Activated naive CD4-positive, alpha-beta T cell treated with anti-CD3 and anti-CD28 coated beads, Interleukin-2, amount 50 U/mL, for 72 hours (primary cell): ENCODE measurements around the gene SLMAP. TPM values are rescaled to one million over a fixed set of nuclear protein-coding genes. Genes with fewer than 3 reads are reported as not detected.
A peak's percentile ranks its signal among the peaks of the same experiment; 100 is the strongest.
"Not testable (repeated sequence)": the region's sequence is repeated elsewhere in the genome, so short reads cannot be mapped to it uniquely, and the experiment has no call there.

Experiments
- ATAC-seq, 2 donors: fragments of 150-1000 bp; cut with Tn5 transposase; 2 replicates each; pipeline ENCODE4 v1.10.0; 2021; ENCODE audit warnings: mild to moderate bottlenecking in 2 of 2, moderate library complexity in 2 of 2
- DNase-seq, 2 donors: peaks; one replicate each; pipeline ENCODE4 v3.0.0; 2021 to 2022; ENCODE audit warnings: low spot score in 2 of 2
- H3K27ac Mint-ChIP-seq, 2 donors: one replicate each; pipeline ENCODE4 v1.8.0; 2022; ENCODE audit warnings: mild to moderate bottlenecking in 2 of 2, mixed read lengths in 2 of 2
- H3K36me3 Mint-ChIP-seq, 2 donors: one replicate each; pipeline ENCODE4 v1.8.0; 2022; ENCODE audit warnings: mixed read lengths in 2 of 2
- H3K9me3 Mint-ChIP-seq, 2 donors: one replicate each; pipeline ENCODE4 v1.8.0; 2022; ENCODE audit warnings: mixed read lengths in 2 of 2
- total RNA-seq, 2 donors: library from RNA; stranded (reverse); gene quantifications; one replicate each; pipeline ENCODE4 v1.2.3, GENCODE V29; 2022

SLMAP gene
- total RNA-seq, 2 donors from 2014 or later: 44.1 to 44.8 TPM

DNA sequence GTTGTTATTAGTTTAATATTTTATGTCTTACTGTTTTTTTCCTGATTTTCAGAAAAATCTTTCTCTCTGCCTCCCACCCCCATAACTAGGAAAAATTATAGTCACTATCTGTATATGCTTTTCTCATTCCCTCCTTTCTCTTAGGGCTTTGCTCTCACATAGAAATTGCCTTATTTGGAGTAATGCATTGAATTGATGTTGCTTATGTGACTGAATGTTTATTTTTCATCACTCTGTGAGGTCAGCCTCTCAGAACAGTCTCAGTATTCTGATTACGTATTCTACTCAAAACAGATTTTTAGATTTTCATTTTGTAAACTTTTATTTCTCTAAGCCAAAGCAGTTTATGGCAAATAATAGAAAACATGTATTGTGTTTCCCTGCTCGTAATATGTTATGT lies 121.0 kb downstream of the SLMAP start:
- Mint-ChIP-seq H3K9me3 (no peaks in the 10 kb centered on the region), H3K27ac (no peak overlapping the region), H3K36me3 (no peaks in the 10 kb centered on the region)
- ATAC-seq: no peak
- no peak for DNase-seq

DNA sequence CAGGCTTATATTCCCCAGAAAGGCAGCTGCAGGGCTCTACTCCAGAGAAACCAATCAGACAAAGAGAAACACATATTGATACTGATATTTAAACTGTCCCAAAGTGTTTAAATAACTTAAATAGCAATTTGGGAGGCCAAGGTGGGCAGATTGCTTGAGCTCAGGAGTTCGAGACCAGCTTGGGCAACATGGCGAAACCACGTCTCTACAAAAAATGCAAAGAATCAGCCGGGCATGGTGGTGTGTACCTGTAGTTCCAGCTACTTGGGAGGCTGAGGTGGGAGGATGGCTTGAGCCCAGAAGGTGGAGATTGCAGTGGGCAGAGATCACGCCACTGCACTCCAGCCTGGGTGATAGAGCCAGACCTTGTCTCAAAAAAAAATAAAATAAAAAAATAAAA lies 128.3 kb downstream of the SLMAP start:
- not testable (repeated sequence) for H3K9me3 Mint-ChIP-seq, ATAC-seq, H3K27ac Mint-ChIP-seq, DNase-seq, H3K36me3 Mint-ChIP-seq

DNA sequence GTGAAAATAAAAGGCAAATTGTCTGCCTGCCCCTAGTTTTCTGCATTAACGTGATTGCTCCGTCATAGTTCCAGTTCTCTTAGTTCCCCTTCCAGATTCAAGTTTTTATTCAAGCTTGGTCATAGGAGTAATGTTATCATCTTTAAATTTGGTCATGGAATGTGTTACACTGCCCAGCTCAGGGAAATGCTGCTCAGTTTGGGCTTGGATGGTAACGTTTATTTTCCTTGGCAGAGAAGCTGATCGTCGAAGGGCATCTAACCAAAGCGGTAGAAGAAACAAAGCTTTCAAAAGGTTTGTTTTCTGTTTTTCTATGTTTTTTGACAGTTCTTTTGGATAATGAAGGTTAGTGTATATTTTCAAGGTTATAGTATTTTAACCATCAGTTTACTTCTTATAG lies 133.7 kb downstream of the SLMAP start:
- ATAC-seq (no peak), DNase-seq (no peak)
- no peak overlapping the region for H3K27ac Mint-ChIP-seq
- H3K36me3 Mint-ChIP-seq: peaks cover 0 to 3% of the 10 kb centered on the region in 2 donors
- no peaks in the 10 kb centered on the region for H3K9me3 Mint-ChIP-seq

DNA sequence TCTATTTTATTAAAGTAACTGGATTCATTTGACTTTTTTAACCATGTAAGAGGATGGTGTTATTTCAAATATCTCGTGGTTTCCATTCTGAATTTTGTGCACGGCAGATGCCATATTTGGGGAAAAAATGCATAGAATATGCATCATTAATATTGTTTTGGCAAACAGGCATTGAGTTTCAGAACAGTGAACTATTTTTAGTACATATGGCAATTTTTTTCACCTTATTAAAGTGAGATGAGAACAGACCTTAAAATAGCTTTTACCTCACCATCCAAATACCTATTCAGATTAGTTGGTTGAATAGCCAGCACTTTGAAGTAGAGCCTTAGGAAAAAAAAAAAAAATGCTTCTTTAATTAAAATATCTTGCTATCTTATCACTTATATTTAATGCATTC lies 134.8 kb downstream of the SLMAP start:
- Mint-ChIP-seq H3K27ac (no peak overlapping the region), H3K9me3 (no peaks in the 10 kb centered on the region), H3K36me3 (no peaks in the 10 kb centered on the region)
- DNase-seq: no peak
- ATAC-seq: no peak

DNA sequence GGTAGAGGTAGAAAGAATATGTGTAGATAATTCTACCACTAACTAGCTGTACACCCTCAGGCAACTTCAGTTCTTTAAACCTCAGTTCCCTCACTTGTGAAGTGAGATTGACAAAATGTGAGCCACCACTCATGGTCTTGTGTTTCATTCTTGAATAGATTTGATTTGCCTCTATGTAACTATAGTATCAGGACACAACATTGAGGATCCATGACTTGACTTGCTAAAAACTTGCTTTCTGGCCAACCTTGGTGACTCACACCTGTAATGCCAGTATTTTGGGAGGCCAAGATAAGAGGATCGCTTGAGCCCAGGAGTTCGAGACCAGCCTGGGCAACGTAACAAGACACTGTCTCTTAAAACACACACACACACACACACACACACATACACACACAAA lies 136.3 kb downstream of the SLMAP start:
- DNase-seq (no peak), ATAC-seq (no peak)
- no peaks in the 10 kb centered on the region for H3K9me3 Mint-ChIP-seq
- no peak overlapping the region for H3K27ac Mint-ChIP-seq
- no peaks in the 10 kb centered on the region for H3K36me3 Mint-ChIP-seq

DNA sequence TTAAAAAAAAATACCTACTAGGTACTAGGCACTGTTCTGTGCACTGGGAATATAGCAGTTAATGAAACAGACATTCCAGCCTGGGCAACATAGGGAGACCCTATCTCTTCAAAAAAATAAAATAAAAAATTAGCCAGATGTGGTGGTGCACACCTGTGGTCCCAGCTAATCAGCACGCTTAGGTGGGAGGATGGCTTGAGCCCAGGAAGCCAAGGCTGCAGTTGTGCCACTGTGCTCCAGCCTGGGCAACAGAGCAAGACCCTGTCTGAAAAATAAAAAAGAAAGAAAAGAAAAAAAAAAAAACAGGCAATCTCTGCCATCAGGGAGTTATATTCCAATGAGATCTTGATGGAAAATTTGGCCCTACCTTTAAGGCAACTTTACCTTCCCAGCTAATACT lies 137.0 kb downstream of the SLMAP start:
- H3K27ac Mint-ChIP-seq: no peak overlapping the region

DNA sequence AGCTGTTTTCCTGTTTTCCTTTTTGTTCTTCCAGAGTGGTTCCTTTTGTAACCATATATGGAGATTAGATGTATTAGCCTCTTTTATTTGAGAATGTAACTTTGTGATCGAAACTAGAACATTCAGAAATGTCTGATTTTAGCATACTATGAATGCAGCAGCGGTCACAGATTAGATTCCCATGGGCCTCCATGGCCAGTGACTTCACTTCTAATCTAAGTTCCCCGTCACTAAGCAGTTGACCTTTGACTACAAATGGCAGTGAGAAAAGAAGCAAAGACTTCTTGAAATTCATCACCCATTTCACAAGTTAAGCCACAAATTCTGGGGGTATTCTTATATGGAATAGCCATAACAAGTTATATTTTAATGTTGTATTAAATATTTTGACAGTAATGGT lies 137.6 kb downstream of the SLMAP start:
- DNase-seq: no peak
- Mint-ChIP-seq H3K36me3 (no peaks in the 10 kb centered on the region), H3K9me3 (no peaks in the 10 kb centered on the region), H3K27ac (no peak overlapping the region)
- ATAC-seq: no peak

More for the DNA sequence above, 137.0 kb downstream of the SLMAP start:
- ATAC-seq (no peak), DNase-seq (no peak)
- Mint-ChIP-seq H3K9me3 (no peaks in the 10 kb centered on the region), H3K36me3 (no peaks in the 10 kb centered on the region)

DNA sequence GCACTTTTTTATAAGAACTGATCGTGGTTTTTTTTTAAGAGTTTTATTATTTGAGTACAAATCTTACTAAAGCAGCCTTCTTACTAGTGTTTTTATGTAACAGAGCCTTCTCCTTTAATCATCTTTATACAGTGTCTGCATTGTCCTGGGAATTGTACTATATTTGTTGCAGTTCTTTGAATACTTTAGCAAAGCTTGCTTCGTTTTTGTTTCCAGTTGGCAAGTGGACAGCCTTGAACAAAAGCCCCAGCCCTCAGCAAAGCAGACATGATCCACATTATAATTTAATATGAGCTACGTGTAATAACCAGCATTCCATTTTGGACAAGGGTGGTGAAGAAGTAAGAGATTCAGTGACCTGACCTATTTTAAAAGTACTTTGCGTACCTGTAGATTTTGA lies 139.9 kb downstream of the SLMAP start:
- Mint-ChIP-seq H3K9me3 (no peaks in the 10 kb centered on the region), H3K36me3 (peaks cover 0 to 2% of the 10 kb centered on the region in 2 donors), H3K27ac (no peak overlapping the region)
- DNase-seq: no peak
- ATAC-seq: no peak

DNA sequence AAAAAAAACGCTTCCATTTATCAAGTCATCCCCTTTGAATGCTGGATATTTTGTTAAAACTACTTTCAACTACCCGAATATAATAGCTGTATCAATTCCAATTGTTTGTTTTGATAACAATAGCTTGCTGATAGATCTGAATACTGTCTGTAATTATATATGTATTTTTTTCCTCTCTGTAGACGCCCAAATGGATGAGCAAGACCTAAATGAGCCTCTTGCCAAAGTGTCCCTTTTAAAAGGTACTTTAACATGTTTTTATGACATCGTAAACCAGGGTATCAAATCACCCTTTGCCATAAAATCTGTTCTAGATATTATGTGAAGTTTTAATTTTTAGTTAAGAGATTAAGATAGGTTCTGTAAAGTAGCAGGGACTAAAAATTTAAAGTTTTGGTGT lies 140.6 kb downstream of the SLMAP start:
- Mint-ChIP-seq H3K27ac (no peak overlapping the region), H3K36me3 (peaks cover 0 to 8% of the 10 kb centered on the region in 2 donors), H3K9me3 (no peaks in the 10 kb centered on the region)
- no peak for DNase-seq
- ATAC-seq: no peak

DNA sequence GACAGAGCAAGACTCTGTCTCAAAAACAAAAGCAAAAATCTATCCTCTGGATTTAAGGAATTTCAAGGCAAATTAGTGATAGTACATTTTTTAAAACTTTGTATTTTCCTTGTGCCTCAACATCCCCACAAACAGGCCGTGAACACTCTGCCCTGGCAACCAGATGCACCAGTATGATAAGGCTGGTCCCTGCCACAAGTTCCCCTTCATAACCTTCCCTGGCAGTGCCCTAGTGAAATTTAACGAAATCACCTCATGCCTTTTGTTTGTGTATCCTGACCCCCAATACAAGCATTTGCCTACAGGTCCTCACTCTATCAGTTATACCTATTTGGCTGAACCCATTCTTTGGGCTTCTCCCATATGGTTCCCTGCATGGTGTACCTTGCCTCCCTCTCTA lies 144.7 kb downstream of the SLMAP start:
- no peak for ATAC-seq
- H3K36me3 Mint-ChIP-seq: peaks cover 0 to 16% of the 10 kb centered on the region in 2 donors
- peak overlapping the region in 1 of 2 donors; percentile 37 for H3K27ac Mint-ChIP-seq

DNA sequence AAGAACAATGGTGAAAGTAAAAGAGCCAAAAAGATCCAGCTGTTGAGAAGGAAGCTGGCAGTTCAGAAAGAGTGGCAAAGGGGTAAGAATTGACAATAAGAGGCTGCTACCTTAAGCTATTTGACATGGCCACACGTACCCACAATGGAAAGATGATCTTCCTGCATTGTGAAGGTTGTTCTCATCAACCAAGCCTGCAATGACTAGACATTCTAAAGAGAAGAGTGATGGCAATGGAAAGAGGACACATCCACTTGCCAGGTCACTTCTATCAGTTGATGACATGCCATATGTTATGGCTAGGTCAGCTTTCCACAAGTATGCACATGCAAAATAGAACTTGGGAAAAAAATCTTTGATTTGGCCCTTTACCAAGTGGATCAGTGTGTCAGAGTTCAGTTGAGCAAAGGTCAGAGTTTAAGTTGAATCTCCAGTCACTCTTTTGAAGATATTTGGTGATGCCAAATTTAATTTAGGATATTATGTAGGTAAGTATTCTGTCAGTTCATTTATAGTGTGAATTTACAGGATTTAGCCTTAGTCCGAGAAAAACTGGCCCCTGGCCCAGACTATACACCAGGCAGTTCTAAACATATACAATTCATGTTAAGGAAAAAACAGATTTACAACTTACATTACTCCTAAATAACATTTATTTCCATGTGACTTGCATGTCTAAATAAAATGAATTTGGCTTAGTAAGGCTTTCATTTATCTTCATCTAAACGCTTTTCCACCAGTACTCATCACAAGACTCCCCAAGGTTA lies 147.2 kb downstream of the SLMAP start:
- peaks cover 0 to 16% of the 10 kb centered on the region in 2 donors for H3K36me3 Mint-ChIP-seq

More for the DNA sequence above, 144.7 kb downstream of the SLMAP start:
- DNase-seq: no peak
- no peaks in the 10 kb centered on the region for H3K9me3 Mint-ChIP-seq

DNA sequence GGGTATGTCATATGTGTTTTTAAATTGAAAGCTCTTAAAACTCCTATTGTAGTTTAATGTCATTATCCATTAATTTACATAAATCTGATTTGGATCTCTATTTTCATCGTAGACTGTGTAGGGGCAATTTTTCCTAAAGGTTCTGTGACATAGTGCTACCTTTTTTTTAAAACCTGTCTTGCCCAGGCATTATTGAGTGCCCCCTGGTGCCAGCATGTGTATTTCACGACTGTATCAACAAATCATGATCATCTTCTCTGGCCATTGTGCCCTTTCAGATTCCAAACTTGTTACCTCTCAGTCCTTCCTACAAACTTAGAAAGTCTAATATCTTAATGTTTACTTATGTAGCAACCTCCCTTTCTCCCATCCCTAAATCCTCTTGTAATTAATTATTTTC lies 154.9 kb downstream of the SLMAP start:
- DNase-seq: no peak
- no peaks in the 10 kb centered on the region for H3K9me3 Mint-ChIP-seq
- no peak overlapping the region for H3K27ac Mint-ChIP-seq
- H3K36me3 Mint-ChIP-seq: peaks cover 4 to 8% of the 10 kb centered on the region in 2 donors
- ATAC-seq: no peak

More for the DNA sequence above, 147.2 kb downstream of the SLMAP start:
- no peak for ATAC-seq
- DNase-seq: no peak
- no peaks in the 10 kb centered on the region for H3K9me3 Mint-ChIP-seq
- H3K27ac Mint-ChIP-seq: no peak overlapping the region

DNA sequence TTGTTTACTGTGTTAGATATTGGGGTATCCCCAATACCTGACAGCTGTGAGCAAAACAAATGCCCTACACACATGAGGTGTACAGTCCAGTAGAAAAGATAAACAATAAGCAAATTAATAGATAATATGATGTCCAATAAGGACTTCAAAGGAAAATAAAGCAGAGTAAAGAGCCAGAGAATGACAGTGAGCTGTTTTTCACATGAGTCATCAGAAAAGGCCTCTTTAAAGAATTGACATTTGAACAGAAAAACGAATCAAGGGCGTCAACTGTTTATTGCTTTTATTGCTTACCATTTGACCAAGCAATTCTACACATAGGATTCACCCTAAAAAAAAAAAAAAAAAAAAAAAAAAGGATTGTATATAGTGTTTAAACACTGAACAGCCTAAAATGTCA lies 155.5 kb downstream of the SLMAP start:
- H3K9me3 Mint-ChIP-seq: no peaks in the 10 kb centered on the region
- ATAC-seq: no peak

DNA sequence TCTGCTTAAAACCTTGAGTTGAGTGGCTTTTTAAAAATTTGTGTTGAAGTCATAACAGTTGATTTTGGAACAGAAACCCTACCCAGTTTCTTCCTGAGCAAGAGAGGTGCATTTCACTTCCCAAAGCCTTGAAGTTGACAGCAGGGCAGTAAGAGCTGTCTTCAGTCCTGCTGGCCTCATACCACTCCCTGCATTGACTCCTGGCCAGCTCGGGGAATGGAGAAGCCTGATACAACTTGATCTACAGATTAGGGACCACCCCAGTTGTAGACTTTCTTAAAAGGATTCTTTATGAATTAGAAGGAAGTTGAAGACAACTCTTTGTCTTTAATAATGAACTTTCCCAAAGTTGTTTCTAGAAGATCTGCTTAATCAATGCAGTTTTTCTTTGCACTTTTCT lies 161.5 kb downstream of the SLMAP start:
- Mint-ChIP-seq H3K27ac (no peak overlapping the region), H3K36me3 (peaks cover 4 to 9% of the 10 kb centered on the region in 2 donors), H3K9me3 (no peaks in the 10 kb centered on the region)
- DNase-seq: no peak
- ATAC-seq: no peak

More for the DNA sequence above, 155.5 kb downstream of the SLMAP start:
- no peak for DNase-seq
- H3K27ac Mint-ChIP-seq: no peak overlapping the region
- H3K36me3 Mint-ChIP-seq: peaks cover 4 to 8% of the 10 kb centered on the region in 2 donors

DNA sequence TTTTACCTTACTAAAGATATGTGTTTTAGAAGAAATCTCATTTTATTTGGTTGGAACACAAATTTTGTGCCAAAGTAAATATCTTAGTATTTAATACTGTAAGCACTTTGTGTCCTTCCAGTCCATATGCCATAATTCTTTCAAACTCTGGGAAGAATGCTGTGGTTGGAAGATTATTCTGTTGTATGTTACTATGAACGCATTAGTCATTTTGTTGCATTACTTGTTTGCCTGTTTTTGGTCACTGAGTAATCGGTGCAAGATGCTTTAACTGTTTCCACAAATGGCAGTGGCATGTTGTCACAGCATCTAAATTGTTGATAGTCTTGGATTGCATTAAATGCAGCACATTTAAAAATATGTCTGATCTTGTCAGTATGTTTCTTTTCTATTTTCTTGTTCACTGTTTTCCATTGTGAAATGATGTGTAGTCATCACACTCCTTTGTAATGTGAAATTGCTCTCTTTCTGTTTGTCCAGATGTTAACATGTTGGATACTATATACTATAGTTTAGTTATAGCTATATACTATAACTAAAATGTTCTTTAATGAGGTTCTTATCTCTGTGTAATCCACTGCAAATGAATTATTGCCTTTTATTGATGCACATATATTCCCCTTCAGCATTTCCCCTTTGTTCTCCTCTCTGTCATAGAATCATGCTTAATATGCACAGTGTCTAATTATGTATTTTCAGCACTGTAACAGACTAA lies 162.2 kb downstream of the SLMAP start:
- H3K36me3 Mint-ChIP-seq: peaks cover 4 to 14% of the 10 kb centered on the region in 2 donors
- DNase-seq: no peak
- no peaks in the 10 kb centered on the region for H3K9me3 Mint-ChIP-seq
- no peak for ATAC-seq
- no peak overlapping the region for H3K27ac Mint-ChIP-seq

DNA sequence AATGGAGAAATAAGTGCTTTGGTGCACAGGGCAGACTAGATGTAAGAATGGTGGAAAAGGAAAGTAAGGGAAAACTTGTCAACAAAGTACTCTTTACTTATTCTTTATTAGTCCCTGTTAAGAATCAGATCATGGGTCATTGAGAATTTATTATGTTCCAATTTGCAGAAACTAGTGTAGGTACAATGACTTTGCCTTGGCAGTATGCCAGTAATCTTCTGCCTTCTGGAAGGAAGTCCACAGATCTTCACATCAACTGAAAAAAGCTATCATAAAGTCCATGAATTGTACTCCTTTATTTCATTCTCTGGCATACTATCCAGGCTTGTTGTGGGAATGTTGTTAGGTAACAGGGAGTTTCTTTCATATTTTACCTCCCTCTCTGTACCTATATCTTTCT lies 163.9 kb downstream of the SLMAP start:
- Mint-ChIP-seq H3K9me3 (no peaks in the 10 kb centered on the region), H3K27ac (no peak overlapping the region), H3K36me3 (peaks cover 4 to 21% of the 10 kb centered on the region in 2 donors)
- no peak for ATAC-seq
- no peak for DNase-seq

DNA sequence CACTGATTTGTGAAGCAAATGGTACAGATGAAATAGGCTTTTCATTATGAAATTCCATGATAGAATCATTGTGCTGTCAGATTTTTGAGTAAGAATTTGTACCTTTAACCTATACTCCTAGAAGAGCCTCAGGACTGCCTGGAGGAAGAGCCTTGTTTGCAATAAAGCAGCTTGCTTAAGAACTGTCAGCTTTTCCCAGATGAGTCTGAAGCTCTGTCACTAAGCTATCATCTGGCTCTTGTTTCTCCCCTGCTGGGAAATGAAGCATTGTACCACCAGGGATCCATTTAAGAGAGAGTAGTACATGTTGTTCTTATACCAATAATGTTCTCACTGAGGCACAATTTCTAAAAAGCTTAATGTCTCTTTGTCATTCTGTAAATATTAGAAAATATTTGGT lies 167.0 kb downstream of the SLMAP start:
- Mint-ChIP-seq H3K27ac (no peak overlapping the region), H3K9me3 (no peaks in the 10 kb centered on the region), H3K36me3 (peaks cover 5 to 20% of the 10 kb centered on the region in 2 donors)
- no peak for ATAC-seq
- DNase-seq: no peak

DNA sequence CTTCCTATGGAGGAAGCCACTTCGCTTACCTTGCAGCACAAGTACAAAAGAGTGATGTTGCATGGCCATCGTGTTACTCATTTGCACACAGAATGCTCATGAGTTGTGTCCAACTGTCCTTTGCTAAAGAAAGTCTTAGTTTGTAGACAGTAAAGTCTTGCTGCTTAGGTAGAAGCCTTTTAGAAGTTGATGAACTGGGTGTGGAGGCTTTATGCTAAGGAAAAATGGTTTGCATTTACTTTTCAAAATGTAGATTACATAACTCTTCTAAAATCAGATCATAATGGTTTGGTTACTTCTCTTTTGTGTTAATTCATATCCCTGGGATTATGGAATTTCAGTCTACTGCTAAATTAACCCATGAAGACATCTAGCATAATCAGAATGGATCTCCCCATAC lies 167.6 kb downstream of the SLMAP start:
- no peak for ATAC-seq
- no peaks in the 10 kb centered on the region for H3K9me3 Mint-ChIP-seq
- no peak for DNase-seq
- peaks cover 5 to 20% of the 10 kb centered on the region in 2 donors for H3K36me3 Mint-ChIP-seq
- no peak overlapping the region for H3K27ac Mint-ChIP-seq
